Suprapubic skin (tissue), 4 donors: Measurements from ENCODE around the gene FKBP15. TPM values are rescaled to one million over a fixed set of nuclear protein-coding genes. Genes with fewer than 3 reads are reported as not detected.

ENCODE experiments used
- DNase-seq, 2 donors: peaks; one replicate each; pipeline ENCODE4 v3.0.0-alpha.2; 2019; ENCODE audit warnings: low spot score in 2 of 2
- H3K27ac ChIP-seq: fragments of 200-600 bp; sonication (generic); one replicate; pipeline ENCODE4 v1.5.1; 2019
- H3K27me3 ChIP-seq: fragments of 200-600 bp; sonication (generic); one replicate; pipeline ENCODE4 v1.5.1; 2019
- H3K36me3 ChIP-seq: fragments of 200-600 bp; sonication (generic); one replicate; pipeline ENCODE4 v1.5.1; 2019
- H3K4me1 ChIP-seq: fragments of 200-600 bp; sonication (generic); one replicate; pipeline ENCODE4 v1.5.1; 2019
- H3K4me3 ChIP-seq: fragments of 200-600 bp; sonication (generic); one replicate; pipeline ENCODE4 v1.5.1; 2019; ENCODE audit warnings: mild to moderate bottlenecking
- H3K9me3 ChIP-seq: fragments of 200-600 bp; sonication (generic); one replicate; pipeline ENCODE4 v1.5.1; 2019
- CTCF ChIP-seq, 2 donors: fragments of 200-600 bp in 1 of 2; fragments of 450-650 bp in 1 of 2; sonication (generic) in 1 of 2; IDR thresholded peaks; one replicate each; pipeline ENCODE4 v1.5.1; 2016 to 2019; ENCODE audit warnings: antibody characterized with exemption in 2 of 2, mild to moderate bottlenecking in 1 of 2, moderate library complexity in 1 of 2
- EP300 ChIP-seq: sonication (generic); formaldehyde crosslinking; IDR thresholded peaks from one replicate; pipeline ENCODE4 v1.6.1; 2017; ENCODE audit warnings: antibody characterized with exemption
- POLR2A ChIP-seq, 2 donors: fragments of 450-650 bp; IDR thresholded peaks; one replicate each; pipeline ENCODE4 v1.6.1; 2017; ENCODE audit warnings: antibody characterized with exemption in 2 of 2, mild to moderate bottlenecking in 2 of 2, moderate library complexity in 2 of 2
- POLR2AphosphoS5 ChIP-seq, 3 donors: sonication (generic); formaldehyde crosslinking; IDR thresholded peaks; one replicate each; pipeline ENCODE4 v1.6.1; 2017; ENCODE audit warnings: antibody characterized with exemption in 3 of 3
- WGBS: methylation state at CpG from one replicate; pipeline ENCODE4 v1.1.5; 2018; 5-methylcytosine and 5-hydroxymethylcytosine counted together
- total RNA-seq, 4 donors: library from RNA; depleted of rRNA; stranded (reverse); fragments of >200 nt; gene quantifications; one replicate each; pipeline ENCODE4 v1.1.0, GENCODE V29; 2016

Gene FKBP15
- total RNA-seq: 10 to 100 TPM; 26.2 to 45.7 (median 30.5) TPM

- 1% methylated on average over 33 of the region's 65 CpGs for WGBS
- Histone ChIP-seq H3K9me3 (no peaks in the 10 kb centered on the region), H3K36me3 (no peaks in the 10 kb centered on the region), H3K27ac (peak within 1 kb of the TSS; percentile 81), H3K4me1 (peaks cover 32% of the 10 kb centered on the region), H3K27me3 (no peaks in the 10 kb centered on the region), H3K4me3 (peak within 1 kb of the TSS; percentile 81)
- TF ChIP-seq POLR2A (IDR thresholded peaks at IDR 0.05) (peak in 1 of 2 donors; percentile 40), POLR2AphosphoS5 (IDR thresholded peaks at IDR 0.05) (peak in 2 of 3 donors; percentile 67 to 69), EP300 (no peak), CTCF (IDR thresholded peaks at IDR 0.05) (no peak)
- DNase-seq: peak; percentile 98 to 99
These were observed at the start of gene FKBP15, which contains the start of gene SLC31A1 for GRCh38 chr9:113221003-113221799. TSS of gene FKBP15 (minus strand) at chr9:113221277. CDS start at chr9:113221243, 34 bp downstream. TSS of gene SLC31A1 (plus strand) at chr9:113221544. CDS start at chr9:113256149, 34,605 bp downstream.

GRCh38 chr9:113269871-113270270 lies 48.8 kb upstream of the FKBP15 start:
- H3K4me1 ChIP-seq: peaks cover 10% of the 10 kb centered on the region
- peaks cover 62% of the 10 kb centered on the region for H3K36me3 ChIP-seq
- no peaks in the 10 kb centered on the region for H3K9me3 ChIP-seq
- no peak overlapping the region for H3K27ac ChIP-seq
- no peaks in the 10 kb centered on the region for H3K27me3 ChIP-seq
- WGBS: 93% methylated on average over 2 of the region's 2 CpGs
- no peak overlapping the region for H3K4me3 ChIP-seq
- no peak for DNase-seq
- TF ChIP-seq EP300 (no peak), POLR2AphosphoS5 (IDR thresholded peaks at IDR 0.05) (no peak), POLR2A (IDR thresholded peaks at IDR 0.05) (no peak)

GRCh38 chr9:113269355-113269754 lies 48.3 kb upstream of the FKBP15 start:
- H3K9me3 ChIP-seq: no peaks in the 10 kb centered on the region
- WGBS: 89% methylated on average over 2 of the region's 2 CpGs
- no peak for TF ChIP-seq EP300
- TF ChIP-seq POLR2A (IDR thresholded peaks at IDR 0.05): no peak
- TF ChIP-seq POLR2AphosphoS5 (IDR thresholded peaks at IDR 0.05): no peak
- no peak for TF ChIP-seq CTCF (IDR thresholded peaks at IDR 0.05)
- DNase-seq: no peak
- H3K4me3 ChIP-seq: no peak overlapping the region
- H3K27ac ChIP-seq: no peak overlapping the region
- H3K36me3 ChIP-seq: peaks cover 62% of the 10 kb centered on the region
- H3K4me1 ChIP-seq: peaks cover 6% of the 10 kb centered on the region
- no peaks in the 10 kb centered on the region for H3K27me3 ChIP-seq

- H3K4me3 ChIP-seq: no peak overlapping the region
- WGBS: 96% methylated on average over 4 of the region's 4 CpGs
- H3K27ac ChIP-seq: no peak overlapping the region
- no peak for DNase-seq
- no peaks in the 10 kb centered on the region for H3K27me3 ChIP-seq
- no peaks in the 10 kb centered on the region for H3K4me1 ChIP-seq
- peaks cover 62% of the 10 kb centered on the region for H3K36me3 ChIP-seq
- no peaks in the 10 kb centered on the region for H3K9me3 ChIP-seq
- TF ChIP-seq POLR2AphosphoS5 (IDR thresholded peaks at IDR 0.05): no peak
- TF ChIP-seq CTCF (IDR thresholded peaks at IDR 0.05): no peak
- no peak for TF ChIP-seq EP300
- TF ChIP-seq POLR2A (IDR thresholded peaks at IDR 0.05): no peak
These were observed 47.0 kb upstream of the FKBP15 start for GRCh38 chr9:113267911-113268566.

GRCh38 chr9:113266174-113266573 lies 45.1 kb upstream of the FKBP15 start:
- WGBS: 87% methylated on average over 3 of the region's 3 CpGs
- Histone ChIP-seq H3K27ac (no peak overlapping the region), H3K4me1 (no peaks in the 10 kb centered on the region), H3K27me3 (no peaks in the 10 kb centered on the region), H3K36me3 (peaks cover 56% of the 10 kb centered on the region), H3K4me3 (no peak overlapping the region), H3K9me3 (no peaks in the 10 kb centered on the region)
- no peak for DNase-seq
- TF ChIP-seq CTCF (IDR thresholded peaks at IDR 0.05): no peak
- no peak for TF ChIP-seq EP300
- no peak for TF ChIP-seq POLR2A (IDR thresholded peaks at IDR 0.05)
- no peak for TF ChIP-seq POLR2AphosphoS5 (IDR thresholded peaks at IDR 0.05)
